ENCODE data around the gene CDH5.

CDH5 gene

GRCh38 chr16:66375451-66375850, 9.0 kb downstream of the CDH5 start:
- DNase-seq, result no peak

GRCh38 chr16:66376114-66376513, 9.6 kb downstream of the CDH5 start:
- no peak for DNase-seq

DNA sequence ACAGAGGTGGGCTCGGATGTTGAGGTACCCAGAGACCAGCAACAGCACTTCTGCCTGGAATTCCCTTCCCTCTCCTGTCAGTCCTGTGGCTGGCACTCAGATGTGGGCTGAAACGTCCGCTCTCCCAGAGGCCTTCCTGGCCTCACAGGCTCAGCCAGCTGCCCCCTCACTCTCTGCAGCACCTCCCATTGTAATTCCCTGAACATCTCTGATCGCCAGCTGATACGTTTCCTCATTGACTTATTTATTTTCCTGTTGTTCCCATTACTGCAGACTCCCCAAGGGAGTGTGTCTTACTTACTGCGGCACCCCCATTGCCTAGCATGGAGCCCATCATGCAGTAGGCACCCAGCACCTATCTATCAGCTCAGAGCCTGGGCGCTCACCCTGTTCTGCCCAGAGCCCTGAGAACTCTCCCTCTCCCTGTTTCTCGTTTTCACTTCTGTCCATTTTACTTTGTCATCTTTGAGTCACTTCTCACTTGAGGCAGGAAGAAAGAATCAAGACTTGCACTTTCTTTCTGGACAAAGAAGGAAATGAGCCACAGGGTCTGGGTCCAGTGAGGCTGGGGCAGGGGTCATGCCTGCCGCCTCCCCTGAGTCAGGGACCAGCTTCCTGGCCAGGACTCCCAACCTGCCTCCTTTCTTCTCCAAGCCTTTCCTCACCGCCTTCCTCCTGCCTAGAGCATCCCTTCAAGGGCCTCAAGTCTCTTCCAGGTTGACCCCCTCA, 10.2 kb downstream of the CDH5 start:
- no peak for DNase-seq

DNA sequence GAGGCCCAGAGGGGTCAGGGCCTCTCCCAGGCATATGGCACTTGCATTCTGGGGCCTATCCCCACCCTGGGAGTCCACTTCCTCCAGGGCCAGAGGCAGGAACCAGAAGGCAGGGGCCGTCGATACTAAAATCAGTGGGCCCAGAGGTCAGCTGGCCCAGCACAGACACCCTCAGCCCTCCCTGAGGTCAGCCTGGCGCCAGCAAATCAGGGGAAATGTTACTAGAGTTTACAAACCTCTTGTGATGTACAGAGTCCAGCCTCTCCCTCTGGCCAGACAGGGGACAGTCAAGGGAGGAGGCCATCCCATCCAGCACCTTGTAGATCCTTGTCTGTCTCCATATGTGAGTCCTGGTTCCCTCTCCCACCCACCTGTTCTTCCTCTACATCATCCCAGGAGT, 10.8 kb downstream of the CDH5 start:
- no peak for DNase-seq

GRCh38 chr16:66378741-66379570, 12.5 kb downstream of the CDH5 start:
- no peak for DNase-seq

- DNase-seq, result no peak
These were observed 13.1 kb downstream of the CDH5 start for GRCh38 chr16:66379571-66379941.

- no peak for DNase-seq
These were observed 13.9 kb downstream of the CDH5 start for GRCh38 chr16:66380421-66380820.

DNA sequence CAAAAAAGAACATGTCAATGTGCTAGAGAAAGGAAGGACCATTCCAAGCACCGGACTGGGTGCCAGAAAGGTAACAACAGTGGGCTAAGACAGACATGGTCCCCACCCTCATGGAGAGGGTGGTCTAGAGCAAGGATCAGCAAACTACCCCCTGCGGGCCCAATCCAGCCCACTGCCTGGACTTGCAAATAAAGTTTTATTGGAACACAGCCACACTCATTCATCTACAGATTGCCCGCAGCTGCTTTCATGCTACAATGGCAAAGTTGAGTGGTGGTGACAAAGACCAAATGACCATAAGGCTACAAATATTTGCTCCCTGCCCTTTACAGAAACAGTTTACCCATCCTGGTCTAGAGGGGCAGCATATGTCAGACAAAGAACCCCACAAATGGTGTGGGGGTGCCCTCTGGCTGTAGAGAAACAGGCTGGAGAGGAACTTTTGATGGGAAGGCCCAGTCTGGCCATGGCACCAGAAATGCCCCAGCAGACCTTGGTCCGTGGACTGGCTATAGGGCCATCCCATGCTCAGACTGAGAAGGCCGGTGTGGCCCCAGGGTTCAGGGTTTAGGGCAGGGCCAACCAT, 15.2 kb downstream of the CDH5 start:
- no peak for DNase-seq

DNA sequence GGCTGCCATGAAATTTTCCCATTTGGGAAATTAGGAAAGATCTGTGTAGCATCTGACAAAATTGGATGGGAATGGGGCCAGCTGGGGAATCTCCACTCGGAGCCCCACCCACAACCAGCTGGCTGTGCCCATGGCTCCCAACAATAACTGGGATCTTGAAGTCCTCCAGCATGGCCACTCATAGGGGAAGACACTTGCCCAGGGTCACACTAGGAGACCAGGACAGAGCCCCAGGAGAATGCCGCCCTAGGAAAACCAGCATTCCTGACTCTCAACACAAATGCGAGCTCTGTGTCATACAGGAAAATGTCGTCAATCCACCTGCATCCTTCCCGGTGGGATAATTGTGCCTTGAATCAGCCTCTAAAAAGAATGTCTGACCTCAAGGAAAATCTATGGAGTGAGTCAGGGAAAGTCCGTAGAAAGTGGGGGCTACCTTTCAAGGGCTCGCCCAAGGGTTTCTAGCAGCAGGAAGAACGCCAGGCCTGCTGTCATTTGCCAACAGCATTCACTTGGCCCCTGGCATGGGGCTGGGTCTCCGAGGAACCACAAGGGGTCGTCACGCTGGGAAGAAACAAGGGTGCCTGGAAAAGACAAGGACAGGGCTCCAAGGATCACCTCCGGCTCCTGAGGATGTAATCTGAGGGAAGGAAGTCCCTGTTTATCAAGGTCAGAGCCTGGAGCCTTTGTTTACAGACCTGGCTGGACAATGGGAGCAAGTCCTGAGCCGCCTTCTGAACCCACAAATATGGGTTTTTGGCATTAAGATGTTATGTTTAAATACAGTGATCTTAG, 15.9 kb downstream of the CDH5 start:
- no peak for DNase-seq

- DNase-seq, result no peak
These were observed 16.4 kb downstream of the CDH5 start for GRCh38 chr16:66382966-66383299.

DNA sequence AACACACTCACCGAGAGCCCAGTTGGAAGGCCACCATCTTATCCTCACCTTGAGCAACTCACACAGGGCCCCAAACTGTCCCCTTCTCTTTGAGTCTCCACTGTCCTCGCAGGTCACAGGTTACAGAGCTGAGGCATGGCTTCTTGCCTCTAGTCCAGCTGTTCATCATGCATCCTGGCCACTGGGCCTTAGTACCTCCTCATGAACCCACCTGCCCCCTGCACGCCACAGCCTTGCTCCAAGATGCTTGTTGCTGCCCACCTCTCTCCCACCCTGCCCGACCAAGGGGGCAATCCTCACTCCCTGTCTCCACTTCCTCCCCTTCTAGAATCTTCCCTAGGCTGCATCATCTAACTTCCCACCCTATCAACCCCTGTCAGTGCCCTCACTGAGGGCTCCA, 17.1 kb downstream of the CDH5 start:
- DNase-seq, result no peak

GRCh38 chr16:66385415-66385814, 18.9 kb downstream of the CDH5 start:
- no peak for DNase-seq

- DNase-seq, result no peak
These were observed 20.4 kb downstream of the CDH5 start for GRCh38 chr16:66386629-66387622.

DNA sequence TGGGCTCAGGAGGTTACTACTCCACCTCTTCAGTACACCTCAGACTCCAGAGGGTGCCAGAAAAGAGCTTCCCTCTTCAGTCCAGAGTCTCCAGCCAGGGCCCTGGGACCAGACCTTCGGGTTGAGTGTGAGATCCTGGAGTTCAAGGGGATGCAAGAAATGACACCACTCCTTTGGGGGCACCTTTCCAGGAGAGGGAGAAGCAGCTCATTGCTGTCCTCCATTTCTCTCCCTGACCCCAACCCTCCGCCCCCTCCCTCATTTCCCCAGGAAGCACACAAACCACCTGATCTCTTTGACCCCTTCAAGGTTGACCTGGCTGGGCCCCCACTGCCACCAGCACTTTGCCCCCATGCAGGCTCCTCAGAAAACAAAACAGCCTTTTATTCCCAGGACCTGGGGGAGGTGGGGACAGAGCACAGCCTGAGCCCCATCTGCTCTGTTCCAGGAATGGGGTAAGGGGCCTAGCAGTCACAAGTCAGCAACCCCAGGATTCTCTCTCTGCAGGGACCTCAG, 21.4 kb downstream of the CDH5 start:
- DNase-seq, result no peak

DNA sequence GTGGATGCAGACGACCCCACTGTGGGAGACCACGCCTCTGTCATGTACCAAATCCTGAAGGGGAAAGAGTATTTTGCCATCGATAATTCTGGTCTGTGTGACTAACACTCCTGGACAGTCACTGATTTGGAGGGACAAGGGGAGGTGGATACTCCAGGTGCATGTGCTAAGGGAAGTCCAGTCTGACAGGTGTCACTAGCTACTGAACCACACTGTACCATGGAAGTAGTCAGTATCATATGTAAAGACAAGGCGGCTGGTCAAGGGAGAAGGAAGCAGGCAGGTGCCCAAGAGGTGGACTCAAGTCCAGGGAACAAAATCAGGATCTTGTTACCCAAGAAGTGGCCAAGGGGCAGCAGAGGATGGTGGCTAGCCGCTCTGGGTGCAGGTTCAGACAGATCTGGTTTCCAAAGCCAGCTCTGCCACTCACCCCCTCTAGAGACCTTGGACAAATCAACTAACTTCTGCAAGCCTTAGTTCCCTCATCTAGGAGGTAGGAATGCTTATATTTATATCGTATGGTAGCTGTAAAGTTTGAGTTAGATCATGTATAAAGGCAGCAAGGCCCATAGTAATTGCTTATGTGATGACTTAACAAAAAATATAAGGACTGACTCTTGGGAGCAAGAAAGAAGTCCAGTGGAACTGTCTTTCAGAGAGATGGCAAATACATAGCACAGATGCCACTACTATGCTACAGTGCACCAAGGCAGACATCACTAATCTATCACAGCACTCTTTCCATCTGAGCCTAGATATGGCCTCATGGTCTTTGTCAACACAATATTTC, 22.1 kb downstream of the CDH5 start:
- no peak for DNase-seq

DNA sequence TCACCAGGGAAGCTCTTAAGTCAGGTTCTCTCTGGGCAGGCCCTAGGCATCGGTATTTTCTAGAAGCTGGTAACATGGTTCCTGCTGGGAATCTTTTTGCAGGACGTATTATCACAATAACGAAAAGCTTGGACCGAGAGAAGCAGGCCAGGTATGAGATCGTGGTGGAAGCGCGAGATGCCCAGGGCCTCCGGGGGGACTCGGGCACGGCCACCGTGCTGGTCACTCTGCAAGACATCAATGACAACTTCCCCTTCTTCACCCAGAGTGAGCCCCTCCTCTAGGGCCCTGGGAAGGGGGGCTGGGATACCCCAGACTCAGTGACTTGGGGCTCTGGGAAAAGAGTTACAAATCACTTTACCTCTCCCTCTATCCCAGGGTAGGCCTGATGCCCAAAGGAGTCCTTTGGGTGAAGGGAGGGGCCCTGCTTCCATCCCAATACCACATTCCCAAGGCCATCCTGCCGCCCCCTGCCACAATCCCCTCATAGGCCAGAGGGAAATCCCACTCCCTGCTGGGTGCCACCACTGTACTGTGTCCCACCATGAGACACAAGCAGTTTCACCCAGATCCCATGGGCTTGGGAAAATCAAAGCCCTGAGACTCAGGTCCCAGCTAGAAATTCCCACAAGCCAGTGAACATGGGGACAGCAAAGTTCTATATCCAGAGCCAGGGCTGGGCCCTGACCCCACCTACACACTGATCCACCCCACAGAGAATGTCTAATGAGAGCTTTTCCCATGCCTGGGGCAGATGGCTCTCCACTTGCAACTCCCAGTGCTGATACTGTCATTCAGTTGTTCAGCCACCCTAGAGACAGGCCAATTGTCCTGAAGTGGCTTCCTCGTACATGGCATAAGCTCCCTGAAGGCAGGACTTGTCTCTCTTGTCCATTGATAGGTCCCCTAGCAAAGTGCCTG, 23.0 kb downstream of the CDH5 start:
- DNase-seq, result no peak

- DNase-seq, result no peak
These were observed 24.0 kb downstream of the CDH5 start for GRCh38 chr16:66390346-66391108.

DNA sequence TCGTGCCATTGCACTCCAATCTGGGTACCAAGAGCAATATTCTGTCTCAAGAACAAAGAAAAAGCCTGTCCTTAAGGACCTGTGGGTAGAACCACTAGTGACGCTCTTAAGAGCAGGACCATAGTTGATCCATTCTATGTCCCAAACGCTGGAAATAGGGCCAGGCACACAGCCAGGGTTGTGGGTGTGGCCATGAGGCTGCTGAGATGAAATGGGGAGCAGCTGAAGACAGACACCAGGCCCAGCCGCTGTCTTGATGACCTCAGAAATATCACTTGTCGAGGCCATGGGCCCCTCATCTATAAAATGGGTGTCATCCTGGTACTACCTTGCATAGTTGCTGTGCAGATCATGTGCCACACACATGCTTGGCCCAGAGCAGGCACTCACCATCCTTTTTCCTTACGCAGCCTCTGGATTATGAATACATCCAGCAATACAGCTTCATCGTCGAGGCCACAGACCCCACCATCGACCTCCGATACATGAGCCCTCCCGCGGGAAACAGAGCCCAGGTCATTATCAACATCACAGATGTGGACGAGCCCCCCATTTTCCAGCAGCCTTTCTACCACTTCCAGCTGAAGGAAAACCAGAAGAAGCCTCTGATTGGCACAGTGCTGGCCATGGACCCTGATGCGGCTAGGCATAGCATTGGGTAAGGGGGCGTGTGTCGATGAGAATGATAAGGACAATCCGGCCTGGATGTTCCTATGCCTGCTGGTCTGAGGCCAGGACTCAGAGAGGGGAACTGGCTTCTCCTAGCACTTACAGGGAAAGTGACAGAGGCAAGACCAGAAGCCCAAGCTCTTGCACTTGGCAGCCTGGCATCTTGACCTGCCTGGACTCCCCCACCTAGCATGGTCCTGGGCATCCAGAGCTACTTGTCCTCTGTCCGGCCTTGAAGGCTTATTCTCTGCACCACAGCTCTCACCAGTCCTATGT, 25.5 kb downstream of the CDH5 start:
- no peak for DNase-seq
